GM12891 (cell line): ENCODE results near the gene OTOGL.
"Not testable (repeated sequence)": the region's sequence is repeated elsewhere in the genome, so short reads cannot be mapped to it uniquely, and the experiment has no call there.

ENCODE experiments used
- POLR2A ChIP-seq: IDR thresholded peaks from 2 replicates; pipeline ENCODE4 v1.6.1; 2011; ENCODE audit warnings: low read depth, low read length, control low read depth
- POLR2AphosphoS5 ChIP-seq: IDR thresholded peaks from 2 replicates; pipeline ENCODE4 v1.6.1; 2011; ENCODE audit warnings: low read depth, low read length, control low read depth

GRCh38 chr12:80227904-80228303 is 128.6 kb downstream of the OTOGL start:
- not testable (repeated sequence) for TF ChIP-seq POLR2A, POLR2AphosphoS5
